H9 (cell line): Measurements from ENCODE around the gene PLEKHF1. TPM values are rescaled to one million over a fixed set of nuclear protein-coding genes. Genes with fewer than 3 reads are reported as not detected.

Experiments
- DNase-seq: peaks from one replicate; pipeline ENCODE4 v3.0.0-alpha.2; 2017
- H2AFZ ChIP-seq: one replicate; pipeline ENCODE4 v1.6.1; 2013; ENCODE audit warnings: mild to moderate bottlenecking, low read length, control low read depth, moderate library complexity
- H2AK5ac ChIP-seq: 2 replicates; pipeline ENCODE4 v1.6.1; 2013; ENCODE audit warnings: low read length, control low read depth, mixed read lengths; ENCODE audit not compliant: insufficient read length
- H2BK120ac ChIP-seq: one replicate; pipeline ENCODE4 v1.6.1; 2013; ENCODE audit warnings: low read depth, mild to moderate bottlenecking, low read length, control low read depth, inconsistent platforms; ENCODE audit not compliant: poor library complexity, severe bottlenecking
- H2BK12ac ChIP-seq: 2 replicates; pipeline ENCODE4 v1.6.1; 2013; ENCODE audit warnings: low read length, control low read depth, mixed read lengths, low read depth; ENCODE audit not compliant: insufficient read length
- H2BK15ac ChIP-seq: 2 replicates; pipeline ENCODE4 v1.6.1; 2013; ENCODE audit warnings: low read depth, low read length, control low read depth
- H2BK20ac ChIP-seq: one replicate; pipeline ENCODE4 v1.6.1; 2013; ENCODE audit warnings: low read depth, mild to moderate bottlenecking, low read length, control low read depth, inconsistent platforms; ENCODE audit not compliant: poor library complexity, severe bottlenecking
- H2BK5ac ChIP-seq: 2 replicates; pipeline ENCODE4 v1.6.1; 2013; ENCODE audit warnings: low read length, control low read depth, mixed read lengths; ENCODE audit not compliant: insufficient read length
- H3K14ac ChIP-seq: 2 replicates; pipeline ENCODE4 v1.6.1; 2013; ENCODE audit warnings: low read length, control low read depth; ENCODE audit not compliant: insufficient read depth
- H3K18ac ChIP-seq: 2 replicates; pipeline ENCODE4 v1.6.1; 2013; ENCODE audit warnings: low read depth, mild to moderate bottlenecking, mixed read lengths, low read length, control low read depth; ENCODE audit not compliant: insufficient read length
- H3K23ac ChIP-seq: 2 replicates; pipeline ENCODE4 v1.6.1; 2013; ENCODE audit warnings: low read length, control low read depth, mixed read lengths, low read depth; ENCODE audit not compliant: insufficient read length
- H3K23me2 ChIP-seq: 2 replicates; pipeline ENCODE4 v1.6.1; 2013; ENCODE audit warnings: low read depth, mild to moderate bottlenecking, mixed read lengths, low read length, control low read depth; ENCODE audit not compliant: insufficient read length, poor library complexity, severe bottlenecking
- H3K27ac ChIP-seq: 2 replicates; pipeline ENCODE4 v1.5.1; 2013; ENCODE audit warnings: low read length, control low read depth, mixed read lengths, low read depth; ENCODE audit not compliant: insufficient read length
- H3K27me3 ChIP-seq: 2 replicates; pipeline ENCODE4 v1.6.1; 2013; ENCODE audit warnings: low read length, control low read depth, inconsistent platforms; ENCODE audit not compliant: insufficient read depth
- H3K4ac ChIP-seq: 2 replicates; pipeline ENCODE4 v1.6.1; 2013; ENCODE audit warnings: low read depth, mild to moderate bottlenecking, control low read depth, inconsistent platforms, low read length, moderate library complexity
- H3K4me1 ChIP-seq: 2 replicates; pipeline ENCODE4 v1.6.1; 2013; ENCODE audit warnings: low read length, control low read depth, inconsistent platforms; ENCODE audit not compliant: insufficient read depth
- H3K4me2 ChIP-seq: 2 replicates; pipeline ENCODE4 v1.6.1; 2013; ENCODE audit warnings: low read length, control low read depth, mixed read lengths; ENCODE audit not compliant: insufficient read length, insufficient read depth
- H3K56ac ChIP-seq: 2 replicates; pipeline ENCODE4 v1.6.1; 2013; ENCODE audit warnings: low read depth, mild to moderate bottlenecking, mixed read lengths, low read length, control low read depth; ENCODE audit not compliant: insufficient read length
- H3K79me1 ChIP-seq: 2 replicates; pipeline ENCODE4 v1.6.1; 2013; ENCODE audit warnings: low read depth, mild to moderate bottlenecking, moderate library complexity, low read length, control low read depth, inconsistent platforms; ENCODE audit not compliant: insufficient read depth, poor library complexity, severe bottlenecking
- H3K79me2 ChIP-seq: 2 replicates; pipeline ENCODE4 v1.6.1; 2013; ENCODE audit warnings: low read length, control low read depth, inconsistent platforms; ENCODE audit not compliant: insufficient read depth
- H3K9ac ChIP-seq: 2 replicates; pipeline ENCODE4 v1.6.1; 2013; ENCODE audit warnings: low read length, control low read depth, mixed read lengths; ENCODE audit not compliant: insufficient read length; ENCODE audit errors: extremely low read depth
- H3K9me3 ChIP-seq: one replicate; pipeline ENCODE4 v1.6.1; 2013; ENCODE audit warnings: low read depth, low read length, inconsistent platforms; ENCODE audit not compliant: control insufficient read depth
- H3T11ph ChIP-seq: one replicate; pipeline ENCODE4 v1.6.1; 2013; ENCODE audit warnings: mild to moderate bottlenecking, low read length, control low read depth, inconsistent platforms
- H4K20me1 ChIP-seq: one replicate; pipeline ENCODE4 v1.6.1; 2013; ENCODE audit not compliant: control insufficient read depth, insufficient read length, insufficient read depth
- H4K5ac ChIP-seq: 2 replicates; pipeline ENCODE4 v1.6.1; 2013; ENCODE audit warnings: low read depth, mild to moderate bottlenecking, mixed read lengths, low read length, control low read depth; ENCODE audit not compliant: insufficient read length
- H4K8ac ChIP-seq: replicated peaks from 2 replicates; pipeline ENCODE4 v1.6.1; 2013; ENCODE audit warnings: low read length, control low read depth, mixed read lengths, low read depth; ENCODE audit not compliant: insufficient read length
- H4K91ac ChIP-seq: 2 replicates; pipeline ENCODE4 v1.6.1; 2013; ENCODE audit warnings: low read depth, mild to moderate bottlenecking, moderate library complexity, mixed read lengths, low read length, control low read depth; ENCODE audit not compliant: insufficient read length
- H3K27ac Mint-ChIP-seq, 3 experiments: 2 replicates in 2 of 3; 3 replicates in 1 of 3; pipeline ENCODE4 v1.8.0; 2020 to 2021; ENCODE audit warnings: mixed read lengths in 3 of 3, mild to moderate bottlenecking in 1 of 3, moderate library complexity in 1 of 3
- H3K27me3 Mint-ChIP-seq: 2 replicates; pipeline ENCODE4 v1.8.0; 2021; ENCODE audit warnings: low read depth, mild to moderate bottlenecking, moderate library complexity, mixed read lengths
- H3K36me3 Mint-ChIP-seq, 3 experiments: 2 replicates in 2 of 3; 3 replicates in 1 of 3; pipeline ENCODE4 v1.8.0; 2020 to 2021; ENCODE audit warnings: low read depth in 3 of 3, mixed read lengths in 3 of 3; ENCODE audit not compliant: insufficient read depth in 1 of 3
- H3K4me1 Mint-ChIP-seq, 2 experiments: 2 replicates each; pipeline ENCODE4 v1.8.0; 2020; ENCODE audit warnings: mixed read lengths in 2 of 2
- H3K4me3 Mint-ChIP-seq, 2 experiments: 2 replicates in 1 of 2; 3 replicates in 1 of 2; pipeline ENCODE4 v1.8.0; 2020 to 2021; ENCODE audit warnings: mild to moderate bottlenecking in 2 of 2, mixed read lengths in 2 of 2, moderate library complexity in 1 of 2
- H3K9me3 Mint-ChIP-seq, 2 experiments: 2 replicates in 1 of 2; 3 replicates in 1 of 2; pipeline ENCODE4 v1.8.0; 2020; ENCODE audit warnings: mild to moderate bottlenecking in 2 of 2, mixed read lengths in 2 of 2, moderate library complexity in 1 of 2
- WGBS: extraction: QIAGEN DNeasy Blood & Tissue Kit; methylation state at CpG from one replicate; pipeline ENCODE4 v1.1.7; 2013; ENCODE audit warnings: missing lambda C conversion rate, low lambda C conversion rate, mixed read lengths; ENCODE audit not compliant: insufficient read length; ENCODE audit errors: extremely low coverage; 5-methylcytosine and 5-hydroxymethylcytosine counted together
- total RNA-seq: library from RNA; stranded (reverse); gene quantifications from 2 replicates; pipeline ENCODE4 v1.2.1, GENCODE V29; 2021
- TF ChIP-seq, protein P1 (sequence below): fragments of 200-600 bp; sonication (generic); conservative IDR thresholded peaks from 3 replicates; pipeline ENCODE4 v1.8.0; 2021; ENCODE audit warnings: antibody characterized with exemption, mild to moderate bottlenecking

The PLEKHF1 gene
- total RNA-seq, 1 experiment from 2014 or later, result 4.9 TPM

GRCh38 chr19:29676586-29676985 lies 11.3 kb downstream of the PLEKHF1 start:
- Histone ChIP-seq H3K23ac (no peak overlapping the region), H4K91ac (no peak overlapping the region), H2BK120ac (no peak overlapping the region), H3K79me2 (no peaks in the 10 kb centered on the region), H2BK20ac (no peak overlapping the region), H3K27me3 (no peaks in the 10 kb centered on the region), H4K20me1 (no peaks in the 10 kb centered on the region), H3K4me2 (no peak overlapping the region), H4K5ac (no peak overlapping the region), H3K9ac (no peak overlapping the region), H4K8ac (no peak overlapping the region), H2AFZ (no peak overlapping the region), H3K4me1 (no peaks in the 10 kb centered on the region), H3K23me2 (no peaks in the 10 kb centered on the region), H3K79me1 (peaks cover 3% of the 10 kb centered on the region), H2BK15ac (no peak overlapping the region), H3T11ph (no peak overlapping the region), H3K14ac (no peak overlapping the region; the same call in 1 of the 2 replicates), H2AK5ac (no peak overlapping the region), H3K56ac (no peak overlapping the region), H3K4ac (no peak overlapping the region), H2BK12ac (no peak overlapping the region), H3K27ac (no peak overlapping the region), H3K9me3 (no peaks in the 10 kb centered on the region), H3K18ac (no peak overlapping the region), H2BK5ac (no peak overlapping the region)
- Mint-ChIP-seq H3K27ac (peak overlapping the region in 2 of 3 experiments; percentile 49 to 80; a peak in 2 of 7 replicates), H3K36me3 (peaks cover 0 to 6% (median 2%) of the 10 kb centered on the region in 3 experiments; a peak in 2 of 7 replicates), H3K9me3 (no peaks in the 10 kb centered on the region), H3K27me3 (no peaks in the 10 kb centered on the region; the same call in 1 of the 2 replicates), H3K4me1 (no peaks in the 10 kb centered on the region), H3K4me3 (no peak overlapping the region)
- no CpG with 5 or more reads among the region's 8 CpGs for WGBS
- TF ChIP-seq, protein P1, sequence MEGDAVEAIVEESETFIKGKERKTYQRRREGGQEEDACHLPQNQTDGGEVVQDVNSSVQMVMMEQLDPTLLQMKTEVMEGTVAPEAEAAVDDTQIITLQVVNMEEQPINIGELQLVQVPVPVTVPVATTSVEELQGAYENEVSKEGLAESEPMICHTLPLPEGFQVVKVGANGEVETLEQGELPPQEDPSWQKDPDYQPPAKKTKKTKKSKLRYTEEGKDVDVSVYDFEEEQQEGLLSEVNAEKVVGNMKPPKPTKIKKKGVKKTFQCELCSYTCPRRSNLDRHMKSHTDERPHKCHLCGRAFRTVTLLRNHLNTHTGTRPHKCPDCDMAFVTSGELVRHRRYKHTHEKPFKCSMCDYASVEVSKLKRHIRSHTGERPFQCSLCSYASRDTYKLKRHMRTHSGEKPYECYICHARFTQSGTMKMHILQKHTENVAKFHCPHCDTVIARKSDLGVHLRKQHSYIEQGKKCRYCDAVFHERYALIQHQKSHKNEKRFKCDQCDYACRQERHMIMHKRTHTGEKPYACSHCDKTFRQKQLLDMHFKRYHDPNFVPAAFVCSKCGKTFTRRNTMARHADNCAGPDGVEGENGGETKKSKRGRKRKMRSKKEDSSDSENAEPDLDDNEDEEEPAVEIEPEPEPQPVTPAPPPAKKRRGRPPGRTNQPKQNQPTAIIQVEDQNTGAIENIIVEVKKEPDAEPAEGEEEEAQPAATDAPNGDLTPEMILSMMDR, result no peak
- no peak for DNase-seq
